ENCODE results near the gene ARID4B.

ARID4B gene

GRCh38 chr1:235124111-235124510 lies 203.9 kb downstream of the ARID4B start:
- no peak for DNase-seq

GRCh38 chr1:235122348-235122747 lies 205.6 kb downstream of the ARID4B start:
- no peak for DNase-seq

Measured in suppressor macrophage treated with lipopolysaccharide for 1 hour (primary cell).